ENCODE data around the gene CRYBG1. TPM values are rescaled to one million over a fixed set of nuclear protein-coding genes. Genes with fewer than 3 reads are reported as not detected.

Gene CRYBG1
- total RNA-seq, 1 donor from 2014 or later = 0.07 TPM

DNA sequence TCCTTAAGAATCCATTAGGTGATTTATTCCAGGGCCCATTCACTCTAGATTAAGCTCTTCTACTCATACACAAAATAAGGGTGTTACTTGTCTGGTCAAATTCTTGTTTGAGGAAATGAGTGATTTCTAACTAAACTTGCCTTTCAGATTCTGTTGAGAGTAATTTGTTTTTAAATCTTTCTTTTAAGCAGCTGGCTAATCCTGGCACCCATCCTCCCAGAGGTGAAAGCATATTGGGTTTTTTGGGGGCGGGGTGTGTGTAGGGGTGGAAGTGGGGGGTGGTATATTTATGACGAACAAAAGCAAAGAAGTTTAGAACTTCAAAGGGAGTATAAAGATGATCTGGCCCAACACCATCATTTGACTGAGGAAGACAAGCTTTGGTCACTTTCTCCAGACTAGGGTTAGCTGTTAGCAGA is 174.1 kb downstream of the CRYBG1 start:
- Mint-ChIP-seq H3K4me3 (no peak overlapping the region), H3K27me3 (ENCODE audit: low read depth) (peaks cover 4% of the 10 kb centered on the region), H3K27ac (ENCODE audit: unreplicated experiment) (no peak overlapping the region), H3K36me3 (ENCODE audit: low read depth) (no peaks in the 10 kb centered on the region), H3K9me3 (no peaks in the 10 kb centered on the region), H3K4me1 (peaks cover 2% of the 10 kb centered on the region)
- DNase-seq (ENCODE audit: low read depth, low spot score) = no peak
- TF ChIP-seq, protein P1, sequence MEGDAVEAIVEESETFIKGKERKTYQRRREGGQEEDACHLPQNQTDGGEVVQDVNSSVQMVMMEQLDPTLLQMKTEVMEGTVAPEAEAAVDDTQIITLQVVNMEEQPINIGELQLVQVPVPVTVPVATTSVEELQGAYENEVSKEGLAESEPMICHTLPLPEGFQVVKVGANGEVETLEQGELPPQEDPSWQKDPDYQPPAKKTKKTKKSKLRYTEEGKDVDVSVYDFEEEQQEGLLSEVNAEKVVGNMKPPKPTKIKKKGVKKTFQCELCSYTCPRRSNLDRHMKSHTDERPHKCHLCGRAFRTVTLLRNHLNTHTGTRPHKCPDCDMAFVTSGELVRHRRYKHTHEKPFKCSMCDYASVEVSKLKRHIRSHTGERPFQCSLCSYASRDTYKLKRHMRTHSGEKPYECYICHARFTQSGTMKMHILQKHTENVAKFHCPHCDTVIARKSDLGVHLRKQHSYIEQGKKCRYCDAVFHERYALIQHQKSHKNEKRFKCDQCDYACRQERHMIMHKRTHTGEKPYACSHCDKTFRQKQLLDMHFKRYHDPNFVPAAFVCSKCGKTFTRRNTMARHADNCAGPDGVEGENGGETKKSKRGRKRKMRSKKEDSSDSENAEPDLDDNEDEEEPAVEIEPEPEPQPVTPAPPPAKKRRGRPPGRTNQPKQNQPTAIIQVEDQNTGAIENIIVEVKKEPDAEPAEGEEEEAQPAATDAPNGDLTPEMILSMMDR (conservative IDR thresholded peaks at IDR 0.05) = no peak

DNA sequence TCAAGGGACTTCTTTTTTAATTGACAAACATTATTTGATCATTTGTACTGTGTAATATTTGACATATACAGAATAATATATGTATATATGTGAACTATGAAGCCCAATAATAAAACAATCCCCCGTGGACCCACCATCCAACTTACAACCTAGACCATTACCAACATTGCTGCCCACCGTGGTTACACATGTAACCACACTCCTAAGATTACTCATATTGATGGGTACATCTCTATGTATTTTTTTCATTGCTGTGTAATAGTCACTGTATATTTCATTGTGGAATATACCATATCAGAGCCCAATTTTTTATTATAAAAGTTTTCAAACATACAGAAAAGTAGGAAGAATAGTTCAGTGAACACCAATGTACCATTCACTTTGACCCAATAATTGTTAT is 174.5 kb downstream of the CRYBG1 start:
- DNase-seq (ENCODE audit: low read depth, low spot score) = no peak
- Mint-ChIP-seq H3K27me3 (ENCODE audit: low read depth) (peaks cover 4% of the 10 kb centered on the region), H3K4me3 (no peak overlapping the region), H3K36me3 (ENCODE audit: low read depth) (no peaks in the 10 kb centered on the region), H3K27ac (ENCODE audit: unreplicated experiment) (no peak overlapping the region), H3K4me1 (peaks cover 7% of the 10 kb centered on the region), H3K9me3 (no peaks in the 10 kb centered on the region)
- TF ChIP-seq, protein P1 (conservative IDR thresholded peaks at IDR 0.05) = no peak

DNA sequence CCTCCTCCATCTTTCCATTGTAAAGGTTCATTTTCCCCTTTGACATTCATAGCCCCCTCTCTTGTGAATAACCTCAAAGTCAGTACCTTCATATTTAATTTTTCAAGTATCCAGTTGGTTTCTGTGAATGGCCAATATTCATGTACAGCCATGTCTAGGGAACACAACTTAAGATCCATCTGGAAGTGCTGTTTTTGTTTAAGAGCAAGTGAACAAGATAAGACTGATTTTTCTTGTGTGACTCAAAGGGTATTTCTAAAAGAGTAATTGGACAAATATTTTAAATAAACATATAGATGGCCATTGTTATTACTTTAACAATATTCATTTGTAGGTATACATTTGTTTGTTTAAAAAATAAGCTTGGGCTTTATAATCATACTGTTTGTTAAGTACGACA is 175.8 kb downstream of the CRYBG1 start:
- DNase-seq (ENCODE audit: low read depth, low spot score) = no peak
- no peaks in the 10 kb centered on the region for H3K36me3 Mint-ChIP-seq (ENCODE audit: low read depth)
- H3K9me3 Mint-ChIP-seq = no peaks in the 10 kb centered on the region
- H3K4me3 Mint-ChIP-seq = no peak overlapping the region
- peaks cover 4% of the 10 kb centered on the region for H3K27me3 Mint-ChIP-seq (ENCODE audit: low read depth)
- H3K27ac Mint-ChIP-seq (ENCODE audit: unreplicated experiment) = no peak overlapping the region
- H3K4me1 Mint-ChIP-seq = peaks cover 12% of the 10 kb centered on the region
- TF ChIP-seq, protein P1 (conservative IDR thresholded peaks at IDR 0.05) = no peak

DNA sequence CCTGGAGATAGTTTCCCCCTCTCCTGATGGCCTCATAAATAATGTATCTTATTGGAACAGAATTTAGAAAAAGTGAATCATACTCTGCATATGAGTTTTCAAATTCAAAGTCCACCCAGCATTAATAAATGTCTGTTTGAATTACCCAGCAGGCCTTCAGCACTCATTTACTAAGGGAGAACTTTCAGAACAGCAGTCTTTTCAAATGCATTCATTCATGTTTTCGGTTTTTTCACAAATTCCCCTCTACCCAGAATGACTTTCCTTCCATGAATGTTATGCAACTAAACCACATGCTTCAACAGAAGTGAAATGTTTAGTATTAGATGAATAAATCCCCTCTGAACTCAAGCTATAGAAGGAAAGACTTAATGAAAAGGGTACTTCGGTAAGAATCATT is 176.3 kb downstream of the CRYBG1 start:
- Mint-ChIP-seq H3K27ac (ENCODE audit: unreplicated experiment) (no peak overlapping the region), H3K4me1 (peaks cover 12% of the 10 kb centered on the region), H3K4me3 (no peak overlapping the region), H3K27me3 (ENCODE audit: low read depth) (peaks cover 4% of the 10 kb centered on the region), H3K9me3 (no peaks in the 10 kb centered on the region), H3K36me3 (ENCODE audit: low read depth) (no peaks in the 10 kb centered on the region)
- DNase-seq (ENCODE audit: low read depth, low spot score) = no peak
- TF ChIP-seq, protein P1 (conservative IDR thresholded peaks at IDR 0.05) = no peak

DNA sequence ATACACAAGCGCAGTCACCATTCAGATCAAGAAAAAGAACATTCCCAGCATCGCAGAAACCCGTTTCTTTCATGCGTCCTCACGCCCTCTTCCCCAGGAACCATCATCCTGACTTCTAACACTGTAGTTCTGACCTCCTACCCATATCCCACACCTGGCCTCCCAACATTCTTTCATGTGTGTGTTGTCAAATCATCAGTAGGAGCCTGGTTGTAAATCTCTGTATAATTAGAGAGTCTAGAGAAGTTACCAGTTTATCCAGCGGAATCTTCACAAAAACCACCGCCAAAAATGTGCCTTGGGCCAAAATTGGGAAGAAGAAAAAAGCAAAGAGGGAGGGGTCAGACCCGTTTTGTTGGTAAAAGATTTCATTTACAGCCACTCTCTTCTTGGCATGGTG is 177.1 kb downstream of the CRYBG1 start:
- no peak overlapping the region for H3K27ac Mint-ChIP-seq (ENCODE audit: unreplicated experiment)
- H3K9me3 Mint-ChIP-seq = no peaks in the 10 kb centered on the region
- H3K27me3 Mint-ChIP-seq (ENCODE audit: low read depth) = peaks cover 4% of the 10 kb centered on the region
- peaks cover 12% of the 10 kb centered on the region for H3K4me1 Mint-ChIP-seq
- no peak for DNase-seq (ENCODE audit: low read depth, low spot score)
- TF ChIP-seq, protein P1 (conservative IDR thresholded peaks at IDR 0.05) = no peak
- no peaks in the 10 kb centered on the region for H3K36me3 Mint-ChIP-seq (ENCODE audit: low read depth)
- no peak overlapping the region for H3K4me3 Mint-ChIP-seq

DNA sequence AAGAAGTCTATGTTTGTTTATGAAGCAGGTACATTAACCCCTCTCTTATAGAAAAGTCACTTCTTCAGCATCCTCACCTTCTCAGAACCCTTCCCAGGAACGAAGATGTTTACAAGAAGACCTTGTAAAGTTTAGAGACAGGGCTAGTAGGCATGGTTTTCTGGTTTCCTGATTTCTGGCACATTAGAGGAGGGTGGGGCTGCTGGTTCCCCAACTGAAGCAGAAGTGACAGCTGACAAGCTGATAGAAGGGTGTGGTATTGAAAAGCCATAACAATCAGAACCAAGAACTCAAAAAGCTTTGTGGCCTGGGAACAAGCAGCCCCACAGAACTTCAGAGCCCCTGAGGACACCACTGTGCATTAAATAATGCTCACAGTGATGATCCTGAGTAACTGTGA is 177.6 kb downstream of the CRYBG1 start:
- Mint-ChIP-seq H3K27me3 (ENCODE audit: low read depth) (peaks cover 4% of the 10 kb centered on the region), H3K4me3 (no peak overlapping the region), H3K36me3 (ENCODE audit: low read depth) (no peaks in the 10 kb centered on the region), H3K4me1 (peaks cover 12% of the 10 kb centered on the region), H3K27ac (ENCODE audit: unreplicated experiment) (no peak overlapping the region), H3K9me3 (no peaks in the 10 kb centered on the region)
- TF ChIP-seq, protein P1 (conservative IDR thresholded peaks at IDR 0.05) = no peak
- DNase-seq (ENCODE audit: low read depth, low spot score) = no peak

Measured in neural crest cell (in vitro differentiated cells).